AG10803 (cell line): ENCODE measurements around the gene RNH1.
A peak's percentile ranks its signal among the peaks of the same experiment; 100 is the strongest.

Experiments
- DNase-seq: peaks from one replicate; pipeline ENCODE4 v3.0.0; 2010; ENCODE audit warnings: low read depth
- H3K4me3 ChIP-seq: 2 replicates; pipeline ENCODE4 v1.5.1; 2011; ENCODE audit warnings: mild to moderate bottlenecking, low read length, control low read depth
- CTCF ChIP-seq: conservative IDR thresholded peaks from 2 replicates; pipeline ENCODE4 v1.5.1; 2011; ENCODE audit warnings: mild to moderate bottlenecking, low read length, control low read depth, inconsistent platforms

The RNH1 gene

GRCh38 chr11:541433-541885 is 34.4 kb upstream of the RNH1 start:
- H3K4me3 ChIP-seq = no peak overlapping the region
- DNase-seq = no peak

GRCh38 chr11:540583-541432 is 33.8 kb upstream of the RNH1 start:
- DNase-seq = no peak

More at GRCh38 chr11:541433-541885, 34.4 kb upstream of the RNH1 start:
- TF ChIP-seq CTCF = no peak

GRCh38 chr11:539971-540481 is 33.0 kb upstream of the RNH1 start:
- no peak for DNase-seq
- TF ChIP-seq CTCF = no peak
- H3K4me3 ChIP-seq = no peak overlapping the region

More at GRCh38 chr11:540583-541432, 33.8 kb upstream of the RNH1 start:
- no peak for TF ChIP-seq CTCF
- H3K4me3 ChIP-seq = no peak overlapping the region

- H3K4me3 ChIP-seq = no peak overlapping the region
- TF ChIP-seq CTCF = no peak
- no peak for DNase-seq
These were observed 31.5 kb upstream of the RNH1 start for GRCh38 chr11:538431-539051.

GRCh38 chr11:537622-538430 is 30.8 kb upstream of the RNH1 start:
- H3K4me3 ChIP-seq = peak overlapping the region; percentile 38
- no peak for TF ChIP-seq CTCF
- DNase-seq = no peak

GRCh38 chr11:536841-537621 is 30.0 kb upstream of the RNH1 start, which contains the start of gene LRRC56:
LRRC56 (plus strand) TSS chr11:537527; CDS start chr11:540685, 3,158 bp downstream.
- peak; percentile 79 for DNase-seq
- H3K4me3 ChIP-seq = peak within 1 kb of the TSS; percentile 38

More at GRCh38 chr11:536841-537621, 30.0 kb upstream of the RNH1 start, which contains the start of gene LRRC56:
- no peak for TF ChIP-seq CTCF
